Mesendoderm (in vitro differentiated cells): Measurements from ENCODE around the gene UTS2R.
"Not testable (repeated sequence)": the region's sequence is repeated elsewhere in the genome, so short reads cannot be mapped to it uniquely, and the experiment has no call there.

Experiments
- DNase-seq: peaks from one replicate; pipeline ENCODE4 v3.0.0; 2013
- H2AK5ac ChIP-seq: 2 replicates; pipeline ENCODE4 v1.6.1; 2013; ENCODE audit warnings: low read length, inconsistent platforms
- H2BK120ac ChIP-seq: 2 replicates; pipeline ENCODE4 v1.6.1; 2013; ENCODE audit warnings: low read depth, mild to moderate bottlenecking, low read length, moderate library complexity, mixed read lengths
- H2BK15ac ChIP-seq: replicated peaks from 2 replicates; pipeline ENCODE4 v1.6.1; 2013; ENCODE audit warnings: low read depth, mild to moderate bottlenecking, moderate library complexity
- H2BK5ac ChIP-seq: 2 replicates; pipeline ENCODE4 v1.6.1; 2013; ENCODE audit warnings: low read length, inconsistent platforms
- H3K18ac ChIP-seq: 2 replicates; pipeline ENCODE4 v1.6.1; 2013; ENCODE audit warnings: mild to moderate bottlenecking, low read length, mixed read lengths
- H3K23ac ChIP-seq: one replicate; pipeline ENCODE4 v1.6.1; 2013; ENCODE audit warnings: low read length
- H3K27ac ChIP-seq: 2 replicates; pipeline ENCODE4 v1.5.1; 2013; ENCODE audit warnings: low read depth, mild to moderate bottlenecking, inconsistent platforms, low read length, moderate library complexity
- H3K27me3 ChIP-seq: 2 replicates; pipeline ENCODE4 v1.6.1; 2013; ENCODE audit warnings: low read length, control low read depth, mild to moderate bottlenecking, inconsistent platforms; ENCODE audit not compliant: insufficient read depth, poor library complexity
- H3K36me3 ChIP-seq: 2 replicates; pipeline ENCODE4 v1.6.1; 2013; ENCODE audit warnings: low read length, inconsistent platforms; ENCODE audit not compliant: control insufficient read depth, insufficient read depth
- H3K4ac ChIP-seq: one replicate; pipeline ENCODE4 v1.6.1; 2013; ENCODE audit warnings: low read depth, mild to moderate bottlenecking, low read length, moderate library complexity
- H3K4me1 ChIP-seq: 2 replicates; pipeline ENCODE4 v1.6.1; 2013; ENCODE audit warnings: low read depth, low read length, inconsistent platforms; ENCODE audit not compliant: control insufficient read depth
- H3K4me2 ChIP-seq: 2 replicates; pipeline ENCODE4 v1.6.1; 2013; ENCODE audit warnings: low read length
- H3K4me3 ChIP-seq: 2 replicates; pipeline ENCODE4 v1.5.1; 2013; ENCODE audit warnings: mild to moderate bottlenecking, low read length
- H3K56ac ChIP-seq: one replicate; pipeline ENCODE4 v1.6.1; 2013; ENCODE audit warnings: low read length
- H3K79me1 ChIP-seq: 2 replicates; pipeline ENCODE4 v1.6.1; 2013; ENCODE audit warnings: low read length, inconsistent platforms
- H3K79me2 ChIP-seq: 2 replicates; pipeline ENCODE4 v1.6.1; 2013; ENCODE audit warnings: mild to moderate bottlenecking, low read length; ENCODE audit not compliant: control insufficient read depth, insufficient read depth
- H3K9ac ChIP-seq: 2 replicates; pipeline ENCODE4 v1.6.1; 2013; ENCODE audit warnings: low read length, inconsistent platforms
- H4K5ac ChIP-seq: one replicate; pipeline ENCODE4 v1.6.1; 2013; ENCODE audit warnings: low read length
- H4K8ac ChIP-seq: one replicate; pipeline ENCODE4 v1.6.1; 2013; ENCODE audit warnings: low read depth, mild to moderate bottlenecking, control low read depth, low read length, moderate library complexity
- WGBS: extraction: QIAGEN DNeasy Blood & Tissue Kit; methylation state at CpG from one replicate; pipeline ENCODE4 v1.1.7; 2013; ENCODE audit warnings: low lambda C conversion rate, missing lambda C conversion rate; ENCODE audit not compliant: insufficient coverage; ENCODE audit errors: extremely low coverage; 5-methylcytosine and 5-hydroxymethylcytosine counted together

UTS2R gene

DNA sequence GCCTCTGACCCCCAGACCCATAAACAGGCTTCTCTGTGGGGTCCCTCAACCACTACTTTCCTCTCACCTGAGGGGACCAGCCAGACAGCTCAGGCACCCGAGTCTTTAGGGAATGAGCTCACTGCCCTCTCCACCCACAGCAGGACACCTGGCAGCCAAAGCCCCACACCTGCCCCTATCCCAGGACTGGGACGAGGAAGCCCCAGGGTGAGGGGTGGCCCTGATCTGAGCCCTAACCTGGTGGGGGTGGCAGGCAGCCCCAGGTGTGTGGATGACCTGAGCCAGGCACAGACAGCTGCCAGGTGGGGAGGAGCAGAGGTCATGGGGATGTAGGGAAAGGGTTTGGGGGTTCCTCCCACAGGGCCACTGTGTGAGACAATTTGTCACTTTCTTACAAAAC is 14.2 kb upstream of the UTS2R start:
- no peak overlapping the region for H3K23ac ChIP-seq
- no peak for DNase-seq
- H3K4me1 ChIP-seq = no peaks in the 10 kb centered on the region
- H3K27ac ChIP-seq = no peak overlapping the region
- no peak overlapping the region for H4K8ac ChIP-seq
- H4K5ac ChIP-seq = no peak overlapping the region
- H2BK120ac ChIP-seq = no peak overlapping the region
- H3K4me3 ChIP-seq = no peak overlapping the region
- H2AK5ac ChIP-seq = no peak overlapping the region
- H3K18ac ChIP-seq = no peak overlapping the region
- no peak overlapping the region for H2BK5ac ChIP-seq
- no peak overlapping the region for H3K4me2 ChIP-seq
- H2BK15ac ChIP-seq = no peak overlapping the region
- no peak overlapping the region for H3K4ac ChIP-seq
- no peaks in the 10 kb centered on the region for H3K36me3 ChIP-seq
- H3K79me1 ChIP-seq = no peaks in the 10 kb centered on the region
- WGBS = no CpG with 5 or more reads among the region's 2 CpGs
- no peaks in the 10 kb centered on the region for H3K79me2 ChIP-seq
- no peaks in the 10 kb centered on the region for H3K27me3 ChIP-seq
- H3K56ac ChIP-seq = no peak overlapping the region
- H3K9ac ChIP-seq = no peak overlapping the region

DNA sequence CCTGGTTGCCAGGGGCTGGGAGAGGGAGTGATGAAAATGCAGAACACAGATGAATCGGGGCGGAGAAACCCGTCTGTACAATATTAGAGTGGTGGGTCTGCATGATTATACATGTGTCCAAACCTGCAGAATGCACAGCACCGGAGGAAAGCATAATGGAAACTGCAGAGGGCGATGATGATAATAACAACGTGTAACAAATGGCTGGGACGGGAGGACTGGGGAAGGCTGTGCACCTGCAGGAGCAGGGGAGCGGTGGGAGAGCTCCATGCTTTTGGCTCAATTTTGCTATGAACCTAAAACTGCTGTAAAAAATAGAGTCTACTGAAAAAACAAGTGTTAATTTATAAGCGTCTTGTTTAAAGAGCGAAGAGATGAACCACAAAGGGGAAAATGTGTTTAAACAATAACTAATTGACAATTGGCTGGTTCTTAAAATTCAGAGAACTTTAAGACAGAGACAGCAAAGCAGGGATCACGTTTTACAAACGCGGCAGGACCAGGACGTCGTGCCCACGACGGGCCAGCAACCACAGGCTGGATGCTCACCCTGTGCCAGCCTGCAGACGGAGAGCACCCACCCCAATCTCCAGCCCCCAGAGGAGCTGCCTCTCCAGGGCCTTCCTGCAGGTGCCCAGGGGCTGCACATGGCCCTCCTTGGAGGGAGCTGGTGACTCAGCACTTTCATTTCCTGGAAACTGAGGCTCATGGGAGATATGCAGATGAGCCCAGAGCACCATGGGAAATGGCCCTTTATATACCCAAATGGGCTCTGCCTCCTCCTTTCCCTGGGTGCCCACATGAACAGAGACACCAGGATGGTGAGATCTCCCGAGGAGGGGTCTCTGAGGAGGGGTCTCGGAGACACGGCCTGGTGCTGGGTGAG is 12.9 kb upstream of the UTS2R start, which contains the start of gene TEX19:
Gene TEX19 (plus strand): TSS at position 783 of the 886 bp plus-strand sequence. CDS start 2,904 bp downstream, outside the sequence.
- no peak within 1 kb of the TSS for H3K4me2 ChIP-seq
- no peak within 1 kb of the TSS for H3K18ac ChIP-seq
- no peak within 1 kb of the TSS for H2BK15ac ChIP-seq
- WGBS = no CpG with 5 or more reads among the region's 21 CpGs
- H3K23ac ChIP-seq = no peak within 1 kb of the TSS
- H2BK120ac ChIP-seq = no peak within 1 kb of the TSS
- no peaks in the 10 kb centered on the region for H3K79me1 ChIP-seq
- no peak within 1 kb of the TSS for H3K4ac ChIP-seq
- H2BK5ac ChIP-seq = no peak within 1 kb of the TSS
- no peak within 1 kb of the TSS for H3K4me3 ChIP-seq
- H2AK5ac ChIP-seq = no peak within 1 kb of the TSS
- no peaks in the 10 kb centered on the region for H3K79me2 ChIP-seq
- H4K8ac ChIP-seq = no peak within 1 kb of the TSS
- peak within 1 kb of the TSS; percentile 46 for H3K56ac ChIP-seq
- peak; percentile 98 for DNase-seq
- peak within 1 kb of the TSS; percentile 55 for H3K27ac ChIP-seq
- H3K9ac ChIP-seq = no peak within 1 kb of the TSS
- H4K5ac ChIP-seq = no peak within 1 kb of the TSS
- no peaks in the 10 kb centered on the region for H3K27me3 ChIP-seq
- H3K4me1 ChIP-seq = no peaks in the 10 kb centered on the region
- H3K36me3 ChIP-seq = no peaks in the 10 kb centered on the region

DNA sequence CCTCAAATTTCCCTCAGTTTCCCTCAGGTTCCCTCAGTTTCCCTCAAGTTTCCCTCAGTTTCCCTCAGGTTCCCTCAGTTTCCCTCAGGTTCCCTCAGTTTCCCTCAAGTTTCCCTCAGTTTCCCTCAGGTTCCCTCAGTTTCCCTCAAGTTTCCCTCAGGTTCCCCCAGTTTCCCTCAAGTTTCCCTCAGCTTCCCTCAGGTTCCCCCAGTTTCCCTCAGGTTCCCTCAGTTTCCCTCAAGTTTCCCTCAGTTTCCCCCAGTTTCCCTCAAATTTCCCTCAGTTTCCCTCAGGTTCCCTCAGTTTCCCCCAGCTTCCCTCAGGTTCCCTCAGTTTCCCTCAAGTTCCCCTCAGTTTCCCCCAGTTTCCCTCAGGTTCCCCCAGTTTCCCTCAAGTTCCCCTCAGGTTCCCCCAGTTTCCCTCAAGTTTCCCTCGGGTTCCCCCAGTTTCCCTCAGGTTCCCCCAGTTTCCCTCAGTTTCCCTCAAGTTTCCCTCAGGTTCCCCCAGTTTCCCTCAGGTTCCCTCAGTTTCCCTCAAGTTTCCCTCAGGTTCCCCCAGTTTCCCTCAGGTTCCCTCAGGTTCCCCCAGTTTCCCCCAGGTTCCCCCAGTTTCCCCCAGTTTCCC is 12.0 kb upstream of the UTS2R start:
- H3K23ac ChIP-seq, H2AK5ac ChIP-seq, H3K36me3 ChIP-seq, H2BK120ac ChIP-seq, H2BK15ac ChIP-seq, H3K4me1 ChIP-seq, H4K5ac ChIP-seq, H3K4me2 ChIP-seq, H3K18ac ChIP-seq, H3K56ac ChIP-seq, H3K79me1 ChIP-seq, H4K8ac ChIP-seq, H3K4ac ChIP-seq, H3K4me3 ChIP-seq, H3K27me3 ChIP-seq, H3K79me2 ChIP-seq, H2BK5ac ChIP-seq, H3K9ac ChIP-seq, H3K27ac ChIP-seq: not testable (repeated sequence)
- peak; percentile 90 for DNase-seq
- WGBS = no CpG with 5 or more reads among the region's 1 CpG

DNA sequence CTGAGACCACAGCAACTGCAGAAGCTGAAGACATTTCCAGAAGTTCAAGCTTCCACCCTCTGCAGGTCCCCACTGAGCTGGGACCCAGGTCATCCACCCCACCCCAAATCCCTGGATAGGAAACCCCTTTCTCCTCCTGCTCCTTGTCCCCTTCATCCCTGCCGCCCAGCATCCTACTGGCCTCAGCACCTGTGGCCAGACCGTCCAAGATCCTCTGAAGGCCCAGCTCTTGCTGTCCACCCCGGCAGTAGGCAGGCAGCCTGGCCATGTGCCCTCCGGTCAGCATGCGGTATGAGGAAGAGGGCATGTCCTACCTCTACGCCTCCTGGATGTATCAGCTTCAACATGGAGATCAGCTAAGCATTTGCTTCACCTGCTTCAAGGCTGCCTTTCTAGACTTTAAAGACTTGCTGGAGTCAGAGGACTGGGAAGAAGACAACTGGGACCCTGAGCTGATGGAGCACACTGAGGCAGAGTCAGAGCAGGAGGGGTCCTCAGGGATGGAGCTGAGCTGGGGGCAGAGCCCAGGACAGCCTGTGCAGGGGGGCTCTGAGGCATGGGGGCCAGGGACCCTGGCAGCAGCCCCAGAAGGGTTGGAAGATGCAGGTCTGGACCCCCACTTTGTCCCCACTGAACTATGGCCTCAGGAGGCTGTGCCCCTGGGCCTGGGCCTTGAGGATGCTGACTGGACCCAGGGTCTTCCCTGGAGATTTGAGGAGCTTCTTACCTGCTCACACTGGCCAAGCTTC is 9.5 kb upstream of the UTS2R start:
- no peak overlapping the region for H2BK120ac ChIP-seq
- no peak overlapping the region for H2AK5ac ChIP-seq
- H3K79me1 ChIP-seq = no peaks in the 10 kb centered on the region
- no peak for DNase-seq
- no peaks in the 10 kb centered on the region for H3K4me1 ChIP-seq
- H3K23ac ChIP-seq = no peak overlapping the region
- H3K79me2 ChIP-seq = no peaks in the 10 kb centered on the region
- no peaks in the 10 kb centered on the region for H3K36me3 ChIP-seq
- no peak overlapping the region for H3K27ac ChIP-seq
- no peak overlapping the region for H3K9ac ChIP-seq
- H3K18ac ChIP-seq = no peak overlapping the region
- no peak overlapping the region for H2BK15ac ChIP-seq
- no peak overlapping the region for H3K4me3 ChIP-seq
- no peak overlapping the region for H3K4me2 ChIP-seq
- H3K56ac ChIP-seq = peak overlapping the region; percentile 34
- no peak overlapping the region for H2BK5ac ChIP-seq
- H4K8ac ChIP-seq = no peak overlapping the region
- no peak overlapping the region for H4K5ac ChIP-seq
- no peak overlapping the region for H3K4ac ChIP-seq
- no CpG with 5 or more reads among the region's 6 CpGs for WGBS
- H3K27me3 ChIP-seq = no peaks in the 10 kb centered on the region

DNA sequence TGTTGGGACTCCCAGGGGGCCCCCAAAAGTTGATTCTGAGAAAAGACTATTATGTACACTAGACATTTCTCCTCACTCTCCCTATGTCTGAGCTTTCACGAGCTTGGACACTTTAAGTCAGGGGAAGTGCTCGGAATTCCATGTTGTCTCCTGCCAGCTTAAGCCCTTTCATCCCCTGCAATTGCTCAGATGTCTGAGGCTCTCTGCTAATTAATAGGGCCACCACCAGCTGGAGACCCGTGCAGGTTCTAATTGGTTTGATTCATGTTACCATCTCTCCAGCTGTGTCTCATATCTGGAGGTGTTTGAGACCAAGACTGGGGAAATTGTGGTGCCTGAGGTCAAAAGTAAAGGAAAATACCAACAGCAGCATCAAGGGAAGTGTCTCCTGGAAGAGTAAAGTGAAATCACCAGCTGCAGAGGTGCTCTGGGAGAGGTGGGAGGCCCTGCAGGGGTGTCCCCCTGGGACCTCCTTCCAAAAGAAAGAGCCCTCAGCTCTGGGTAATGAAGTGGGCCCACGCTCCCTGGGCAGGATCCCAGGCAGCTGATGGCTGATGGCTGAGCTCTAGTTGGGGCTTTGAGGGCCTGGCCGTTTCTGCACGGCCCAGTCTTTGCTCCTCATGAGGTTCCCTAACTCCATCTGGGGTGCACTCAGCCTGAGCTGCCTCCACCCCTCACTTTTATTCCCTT is 5.8 kb upstream of the UTS2R start:
- H3K4me1 ChIP-seq = no peaks in the 10 kb centered on the region
- no peak for DNase-seq
- no peaks in the 10 kb centered on the region for H3K79me1 ChIP-seq
- H3K27ac ChIP-seq = no peak overlapping the region
- no peaks in the 10 kb centered on the region for H3K36me3 ChIP-seq
- H2BK15ac ChIP-seq = no peak overlapping the region
- H2BK5ac ChIP-seq = no peak overlapping the region
- peaks cover 3% of the 10 kb centered on the region for H3K27me3 ChIP-seq
- H3K9ac ChIP-seq = no peak overlapping the region
- no peak overlapping the region for H2AK5ac ChIP-seq
- H3K4me3 ChIP-seq = no peak overlapping the region
- H3K4ac ChIP-seq = no peak overlapping the region
- no peak overlapping the region for H3K4me2 ChIP-seq
- no CpG with 5 or more reads among the region's 6 CpGs for WGBS
- H3K56ac ChIP-seq = no peak overlapping the region
- no peaks in the 10 kb centered on the region for H3K79me2 ChIP-seq
- no peak overlapping the region for H4K8ac ChIP-seq
- no peak overlapping the region for H4K5ac ChIP-seq
- H3K23ac ChIP-seq = no peak overlapping the region
- H3K18ac ChIP-seq = no peak overlapping the region
- no peak overlapping the region for H2BK120ac ChIP-seq
